Measurements from ENCODE around the gene CFAP20.

Gene CFAP20

GRCh38 chr16:58129097-58129936 is at the start of gene CFAP20:
CFAP20 (minus strand) TSS chr16:58129381; CDS start chr16:58129115, 266 bp downstream.
- FAIRE-seq (peak; percentile 97), DNase-seq (ENCODE audit: insufficient read length, low spot score) (peak; percentile 97)

GRCh38 chr16:58177353-58177710 is 48.2 kb upstream of the CFAP20 start:
- DNase-seq (ENCODE audit: insufficient read length, low spot score) (no peak), FAIRE-seq (no peak)

- no peak for DNase-seq (ENCODE audit: insufficient read length, low spot score)
- peak; percentile 85 for FAIRE-seq
Observed at GRCh38 chr16:58176608-58177352, 47.6 kb upstream of the CFAP20 start.

GRCh38 chr16:58170223-58170622 is 41.0 kb upstream of the CFAP20 start:
- no peak for FAIRE-seq
- DNase-seq (ENCODE audit: insufficient read length, low spot score): no peak

GRCh38 chr16:58160855-58161254 is 31.7 kb upstream of the CFAP20 start:
- FAIRE-seq (peak; percentile 28), DNase-seq (ENCODE audit: insufficient read length, low spot score) (no peak)

- no peak for DNase-seq (ENCODE audit: insufficient read length, low spot score)
- no peak for FAIRE-seq
Observed at GRCh38 chr16:58158725-58159124, 29.5 kb upstream of the CFAP20 start.

GRCh38 chr16:58157951-58158540 is 28.9 kb upstream of the CFAP20 start:
- DNase-seq (ENCODE audit: insufficient read length, low spot score) (no peak), FAIRE-seq (no peak)

GRCh38 chr16:58157239-58157638 is 28.1 kb upstream of the CFAP20 start:
- DNase-seq (ENCODE audit: insufficient read length, low spot score) (no peak), FAIRE-seq (no peak)

GRCh38 chr16:58155839-58156238 is 26.7 kb upstream of the CFAP20 start:
- FAIRE-seq: no peak
- no peak for DNase-seq (ENCODE audit: insufficient read length, low spot score)

GRCh38 chr16:58154345-58154744 is 25.2 kb upstream of the CFAP20 start:
- no peak for FAIRE-seq
- DNase-seq (ENCODE audit: insufficient read length, low spot score): no peak

- no peak for DNase-seq (ENCODE audit: insufficient read length, low spot score)
- FAIRE-seq: peak; percentile 23
Observed at GRCh38 chr16:58152246-58152868, 23.2 kb upstream of the CFAP20 start.

GRCh38 chr16:58148526-58148925 is 19.3 kb upstream of the CFAP20 start:
- FAIRE-seq (no peak), DNase-seq (ENCODE audit: insufficient read length, low spot score) (no peak)

- FAIRE-seq: peak; percentile 66
- DNase-seq (ENCODE audit: insufficient read length, low spot score): no peak
Observed at GRCh38 chr16:58148099-58148498, 18.9 kb upstream of the CFAP20 start.

GRCh38 chr16:58138852-58139251 is 9.7 kb upstream of the CFAP20 start:
- FAIRE-seq (no peak), DNase-seq (ENCODE audit: insufficient read length, low spot score) (no peak)

GRCh38 chr16:58137581-58137980 is 8.4 kb upstream of the CFAP20 start:
- DNase-seq (ENCODE audit: insufficient read length, low spot score): no peak
- no peak for FAIRE-seq

- DNase-seq (ENCODE audit: insufficient read length, low spot score): no peak
Observed at GRCh38 chr16:58128711-58129096, 477 bp downstream of the CFAP20 start.

GRCh38 chr16:58128181-58128631 is 975 bp downstream of the CFAP20 start:
- no peak for DNase-seq (ENCODE audit: insufficient read length, low spot score)
- no peak for FAIRE-seq

More at GRCh38 chr16:58128711-58129096, 477 bp downstream of the CFAP20 start:
- FAIRE-seq: peak; percentile 4

- DNase-seq (ENCODE audit: insufficient read length, low spot score) (no peak), FAIRE-seq (no peak)
Observed at GRCh38 chr16:58127634-58128033, 1.5 kb downstream of the CFAP20 start.

- no peak for FAIRE-seq
- no peak for DNase-seq (ENCODE audit: insufficient read length, low spot score)
Observed at GRCh38 chr16:58127033-58127556, 2.1 kb downstream of the CFAP20 start.

GRCh38 chr16:58126451-58126961 is 2.7 kb downstream of the CFAP20 start:
- FAIRE-seq (no peak), DNase-seq (ENCODE audit: insufficient read length, low spot score) (no peak)
